Neural cell (in vitro differentiated cells): ENCODE data around the gene CFAP61. TPM values are rescaled to one million over a fixed set of nuclear protein-coding genes. Genes with fewer than 3 reads are reported as not detected.

Experiments used
- H2AFZ ChIP-seq: fragments of 200-600, 300-800 bp; sonication (generic), shearing (Covaris generic); 2 replicates; pipeline ENCODE4 v1.6.0; 2014; ENCODE audit warnings: low read depth, mild to moderate bottlenecking, antibody characterized with exemption, low read length, moderate library complexity
- H3F3A ChIP-seq: fragments of 200-600 bp; shearing (Covaris generic); 2 replicates; pipeline ENCODE4 v1.6.1; 2016; ENCODE audit warnings: mild to moderate bottlenecking, moderate library complexity, mixed read lengths, antibody characterized with exemption, low read length; ENCODE audit not compliant: insufficient read depth, poor library complexity, severe bottlenecking
- H3K27ac ChIP-seq: fragments of 200-600, 300-800 bp; sonication (generic), shearing (Covaris generic); 2 replicates; pipeline ENCODE4 v1.5.1; 2014; ENCODE audit warnings: mild to moderate bottlenecking, low read length, moderate library complexity
- H3K27me3 ChIP-seq: fragments of 300-800, 200-600 bp; sonication (generic), shearing (Covaris generic); 2 replicates; pipeline ENCODE4 v1.6.0; 2014; ENCODE audit warnings: mild to moderate bottlenecking, low read depth, low read length, moderate library complexity; ENCODE audit not compliant: insufficient read depth
- H3K36me3 ChIP-seq: fragments of 300-800, 200-600 bp; sonication (generic), shearing (Covaris generic); 2 replicates; pipeline ENCODE4 v1.5.1; 2014; ENCODE audit warnings: mild to moderate bottlenecking, antibody characterized with exemption, low read length, moderate library complexity; ENCODE audit not compliant: insufficient read depth
- H3K4me2 ChIP-seq: fragments of 300-800, 200-600 bp; sonication (generic), shearing (Covaris generic); 2 replicates; pipeline ENCODE4 v1.6.0; 2014; ENCODE audit warnings: mild to moderate bottlenecking, low read length
- H3K4me3 ChIP-seq: fragments of 300-800, 200-600 bp; sonication (generic), shearing (Covaris generic); 2 replicates; pipeline ENCODE4 v1.5.1; 2014; ENCODE audit warnings: mild to moderate bottlenecking, low read length, moderate library complexity
- H3K79me2 ChIP-seq: fragments of 200-600 bp; shearing (Covaris generic); replicated peaks from 2 replicates; pipeline ENCODE4 v1.6.0; 2014; ENCODE audit warnings: mild to moderate bottlenecking, low read length, moderate library complexity; ENCODE audit not compliant: insufficient read depth
- H3K9ac ChIP-seq: fragments of 300-800, 200-600 bp; sonication (generic), shearing (Covaris generic); 2 replicates; pipeline ENCODE4 v1.6.1; 2016; ENCODE audit warnings: mild to moderate bottlenecking, low read length, mixed read lengths
- H3K9me2 ChIP-seq: fragments of 200-600 bp; shearing (Covaris generic); 2 replicates; pipeline ENCODE4 v1.6.1; 2016; ENCODE audit warnings: mild to moderate bottlenecking, low read length, mixed read lengths; ENCODE audit not compliant: insufficient read depth
- H3K9me3 ChIP-seq: fragments of 200-600, 300-800 bp; sonication (generic), shearing (Covaris generic); 2 replicates; pipeline ENCODE4 v1.6.1; 2016; ENCODE audit warnings: mild to moderate bottlenecking, mixed run types, low read length, moderate library complexity, mixed read lengths
- H4K20me1 ChIP-seq: fragments of 200-600 bp; shearing (Covaris generic); 2 replicates; pipeline ENCODE4 v1.6.1; 2016; ENCODE audit warnings: mild to moderate bottlenecking, mixed run types; ENCODE audit not compliant: insufficient read depth
- CTCF ChIP-seq: fragments of 450-650 bp; IDR thresholded peaks from 2 replicates; pipeline ENCODE4 v1.5.1; 2014; ENCODE audit warnings: antibody characterized with exemption, mild to moderate bottlenecking, moderate library complexity; ENCODE audit not compliant: poor library complexity, severe bottlenecking
- EP300 ChIP-seq: fragments of 450-650 bp; conservative IDR thresholded peaks from 2 replicates; pipeline ENCODE4 v1.6.1; 2014; ENCODE audit warnings: antibody characterized with exemption, mild to moderate bottlenecking, moderate library complexity; ENCODE audit not compliant: poor library complexity, severe bottlenecking
- EZH2 ChIP-seq: fragments of 200-600, 300-800 bp; shearing (Covaris generic), sonication (generic); IDR thresholded peaks from 2 replicates; pipeline ENCODE4 v1.6.1; 2014; ENCODE audit warnings: antibody characterized with exemption, low read length, borderline replicate concordance, mild to moderate bottlenecking; ENCODE audit not compliant: insufficient read depth, poor library complexity, severe bottlenecking
- MXI1 ChIP-seq: fragments of 450-650 bp; conservative IDR thresholded peaks from 2 replicates; pipeline ENCODE4 v1.6.1; 2014; ENCODE audit warnings: antibody characterized with exemption, mild to moderate bottlenecking; ENCODE audit not compliant: poor library complexity, severe bottlenecking
- RAD21 ChIP-seq: fragments of 450-650 bp; conservative IDR thresholded peaks from 2 replicates; pipeline ENCODE4 v1.6.1; 2014; ENCODE audit warnings: antibody characterized with exemption, mild to moderate bottlenecking, moderate library complexity
- REST ChIP-seq: IDR thresholded peaks from 2 replicates; pipeline ENCODE4 v1.6.1; 2012; ENCODE audit warnings: borderline replicate concordance
- SMC3 ChIP-seq: fragments of 450-650 bp; conservative IDR thresholded peaks from 2 replicates; pipeline ENCODE4 v1.6.1; 2014; ENCODE audit warnings: antibody characterized with exemption, mild to moderate bottlenecking, moderate library complexity; ENCODE audit not compliant: poor library complexity
- TAF1 ChIP-seq: IDR thresholded peaks from 2 replicates; pipeline ENCODE4 v1.6.1; 2012; ENCODE audit warnings: low read depth
- polyA plus RNA-seq: library from polyadenylated mRNA; depleted of rRNA; stranded (reverse); fragments of >200 nt; gene quantifications from 2 replicates; pipeline ENCODE4 v1.2.3, GENCODE V29; 2014

Gene CFAP61
- polyA plus RNA-seq, 1 donor from 2014 or later, result 0.42 TPM

GRCh38 chr20:20181322-20181721 lies 129.0 kb downstream of the CFAP61 start:
- TF ChIP-seq RAD21 (no peak), SMC3 (no peak)
- no peak overlapping the region for H2AFZ ChIP-seq
- no peaks in the 10 kb centered on the region for H4K20me1 ChIP-seq

GRCh38 chr20:20184149-20184548 lies 131.8 kb downstream of the CFAP61 start:
- H3K9me3 ChIP-seq, result no peaks in the 10 kb centered on the region
- H3K9me2 ChIP-seq, result no peaks in the 10 kb centered on the region
- H3K9ac ChIP-seq, result no peak overlapping the region
- no peak overlapping the region for H3K4me3 ChIP-seq
- H3K36me3 ChIP-seq, result no peaks in the 10 kb centered on the region
- no peaks in the 10 kb centered on the region for H3K27me3 ChIP-seq
- H4K20me1 ChIP-seq, result no peaks in the 10 kb centered on the region
- no peak overlapping the region for H3K27ac ChIP-seq
- no peaks in the 10 kb centered on the region for H3F3A ChIP-seq
- no peaks in the 10 kb centered on the region for H3K79me2 ChIP-seq
- no peak overlapping the region for H3K4me2 ChIP-seq
- no peak for TF ChIP-seq EZH2
- H2AFZ ChIP-seq, result no peak overlapping the region

More at GRCh38 chr20:20181322-20181721, 129.0 kb downstream of the CFAP61 start:
- no peaks in the 10 kb centered on the region for H3K27me3 ChIP-seq
- no peak overlapping the region for H3K27ac ChIP-seq
- H3F3A ChIP-seq, result no peaks in the 10 kb centered on the region
- no peak overlapping the region for H3K4me2 ChIP-seq
- H3K4me3 ChIP-seq, result no peak overlapping the region
- H3K9me3 ChIP-seq, result no peaks in the 10 kb centered on the region
- H3K36me3 ChIP-seq, result no peaks in the 10 kb centered on the region
- H3K9ac ChIP-seq, result no peak overlapping the region
- H3K79me2 ChIP-seq, result no peaks in the 10 kb centered on the region
- no peaks in the 10 kb centered on the region for H3K9me2 ChIP-seq

DNA sequence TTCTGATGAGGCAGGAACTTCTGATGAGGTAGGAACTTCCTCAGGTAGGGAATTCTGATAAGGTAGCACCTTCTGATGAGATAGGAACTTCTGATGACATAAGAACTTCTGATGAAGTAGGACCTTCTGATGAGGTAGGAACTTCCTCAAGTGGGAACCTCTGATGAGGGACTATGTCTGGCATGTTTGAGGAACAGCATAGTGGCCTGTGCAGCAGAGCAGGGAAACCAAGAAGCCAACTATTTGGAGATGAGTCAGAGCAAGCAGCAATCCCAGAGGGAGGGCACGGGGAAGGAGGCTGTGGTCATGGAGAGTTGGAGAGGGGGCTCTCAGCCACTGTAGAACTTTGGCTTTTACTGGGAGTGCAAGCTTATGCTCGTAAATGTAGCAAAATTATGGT lies 132.4 kb downstream of the CFAP61 start:
- H3K9me2 ChIP-seq, result no peaks in the 10 kb centered on the region
- H3F3A ChIP-seq, result no peaks in the 10 kb centered on the region
- no peak overlapping the region for H3K9ac ChIP-seq
- H3K36me3 ChIP-seq, result no peaks in the 10 kb centered on the region
- H2AFZ ChIP-seq, result no peak overlapping the region
- TF ChIP-seq REST, result no peak
- H3K4me3 ChIP-seq, result no peak overlapping the region
- no peaks in the 10 kb centered on the region for H4K20me1 ChIP-seq
- H3K79me2 ChIP-seq, result no peaks in the 10 kb centered on the region
- H3K27me3 ChIP-seq, result no peaks in the 10 kb centered on the region
- H3K9me3 ChIP-seq, result no peaks in the 10 kb centered on the region
- no peak overlapping the region for H3K4me2 ChIP-seq
- H3K27ac ChIP-seq, result no peak overlapping the region

- Histone ChIP-seq H3K9me2 (no peaks in the 10 kb centered on the region), H3K9ac (no peak overlapping the region), H3K9me3 (no peaks in the 10 kb centered on the region), H3K27me3 (no peaks in the 10 kb centered on the region), H3K4me2 (no peak overlapping the region), H3K27ac (no peak overlapping the region), H3K79me2 (no peaks in the 10 kb centered on the region), H2AFZ (no peak overlapping the region), H4K20me1 (no peaks in the 10 kb centered on the region), H3F3A (no peaks in the 10 kb centered on the region), H3K36me3 (no peaks in the 10 kb centered on the region), H3K4me3 (no peak overlapping the region)
- TF ChIP-seq SMC3, result no peak
- TF ChIP-seq TAF1, result no peak
- TF ChIP-seq EZH2, result no peak
- no peak for TF ChIP-seq CTCF
- no peak for TF ChIP-seq EP300
- no peak for TF ChIP-seq REST
- TF ChIP-seq MXI1, result no peak
- no peak for TF ChIP-seq RAD21
These were observed 136.3 kb downstream of the CFAP61 start for GRCh38 chr20:20188647-20189046.
